GM12875 (cell line): ENCODE data around the gene LONRF2.

Experiments
- H3K4me3 ChIP-seq: one replicate; pipeline ENCODE4 v1.5.1; 2011; ENCODE audit warnings: low read depth, low read length, control low read depth
- CTCF ChIP-seq: IDR thresholded peaks from 2 replicates; pipeline ENCODE4 v1.5.1; 2011; ENCODE audit warnings: low read depth, mild to moderate bottlenecking, control low read depth, inconsistent platforms, low read length, moderate library complexity, borderline replicate concordance; ENCODE audit not compliant: insufficient read depth

Gene LONRF2

GRCh38 chr2:100262046-100262445 is 60.3 kb downstream of the LONRF2 start:
- no peak for TF ChIP-seq CTCF
- H3K4me3 ChIP-seq: no peak overlapping the region

- H3K4me3 ChIP-seq: no peak overlapping the region
- peak; percentile 37 for TF ChIP-seq CTCF
Observed at GRCh38 chr2:100260712-100261620, 61.3 kb downstream of the LONRF2 start.

GRCh38 chr2:100259106-100259505 is 63.2 kb downstream of the LONRF2 start:
- no peak for TF ChIP-seq CTCF
- H3K4me3 ChIP-seq: no peak overlapping the region

GRCh38 chr2:100257939-100258338 is 64.4 kb downstream of the LONRF2 start:
- H3K4me3 ChIP-seq: no peak overlapping the region
- no peak for TF ChIP-seq CTCF

GRCh38 chr2:100256849-100257248 is 65.5 kb downstream of the LONRF2 start:
- H3K4me3 ChIP-seq: no peak overlapping the region
- no peak for TF ChIP-seq CTCF

GRCh38 chr2:100256416-100256815 is 65.9 kb downstream of the LONRF2 start:
- no peak overlapping the region for H3K4me3 ChIP-seq
- no peak for TF ChIP-seq CTCF

GRCh38 chr2:100254646-100255210 is 67.6 kb downstream of the LONRF2 start:
- H3K4me3 ChIP-seq: no peak overlapping the region
- no peak for TF ChIP-seq CTCF
